Ramos (cell line): Measurements from ENCODE around the gene CCDC88A.
"Not testable (repeated sequence)": the region's sequence is repeated elsewhere in the genome, so short reads cannot be mapped to it uniquely, and the experiment has no call there.

Source experiments
- in situ Hi-C: fragments of 300-500 bp; cut with MboI; formaldehyde crosslinking; loops from one replicate; pipeline ENCODE4 v1.14.3; 2022; ENCODE audit warnings: low sequenced_read_pairs; ENCODE audit not compliant: unreplicated experiment

Gene CCDC88A

GRCh38 chr2:55391615-55392242, 27.9 kb downstream of the CCDC88A start:
- in situ Hi-C loops: no loop called here

- in situ Hi-C loops: no loop called here
Observed at GRCh38 chr2:55391155-55391554, 28.5 kb downstream of the CCDC88A start.

- in situ Hi-C loops: not testable (repeated sequence)
Observed at GRCh38 chr2:55385516-55385915, 34.1 kb downstream of the CCDC88A start.

- in situ Hi-C loops: no loop called here
Observed at GRCh38 chr2:55384786-55385185, 34.9 kb downstream of the CCDC88A start.

- in situ Hi-C loops: no loop called here
Observed at GRCh38 chr2:55371376-55371775, 48.3 kb downstream of the CCDC88A start.

- in situ Hi-C loops: no loop called here
Observed at GRCh38 chr2:55370208-55370607, 49.4 kb downstream of the CCDC88A start.

GRCh38 chr2:55365303-55365702, 54.4 kb downstream of the CCDC88A start:
- in situ Hi-C loops: no loop called here

GRCh38 chr2:55364189-55365055, 55.2 kb downstream of the CCDC88A start:
- in situ Hi-C loops: no loop called here

GRCh38 chr2:55363636-55364035, 56.0 kb downstream of the CCDC88A start:
- in situ Hi-C loops: no loop called here

GRCh38 chr2:55361465-55362189, 58.0 kb downstream of the CCDC88A start:
- in situ Hi-C loops: no loop called here

GRCh38 chr2:55358451-55358850, 61.2 kb downstream of the CCDC88A start:
- in situ Hi-C loops: no loop called here

GRCh38 chr2:55357927-55358326, 61.7 kb downstream of the CCDC88A start:
- in situ Hi-C loops: no loop called here

- in situ Hi-C loops: no loop called here
Observed at GRCh38 chr2:55357164-55357563, 62.5 kb downstream of the CCDC88A start.

GRCh38 chr2:55356136-55356535, 63.5 kb downstream of the CCDC88A start:
- in situ Hi-C loops: not testable (repeated sequence)

GRCh38 chr2:55355451-55355850, 64.2 kb downstream of the CCDC88A start:
- in situ Hi-C loops: no loop called here

- in situ Hi-C loops: no loop called here
Observed at GRCh38 chr2:55351672-55352071, 68.0 kb downstream of the CCDC88A start.

GRCh38 chr2:55345064-55345463, 74.6 kb downstream of the CCDC88A start:
- in situ Hi-C loops: no loop called here

GRCh38 chr2:55338268-55338667, 81.4 kb downstream of the CCDC88A start:
- in situ Hi-C loops: no loop called here

- in situ Hi-C loops: no loop called here
Observed at GRCh38 chr2:55334728-55335127, 84.9 kb downstream of the CCDC88A start.

GRCh38 chr2:55330541-55331297, 88.9 kb downstream of the CCDC88A start:
- in situ Hi-C loops: no loop called here
